GM23338 (cell line): ENCODE results near the gene SPCS1. TPM values are rescaled to one million over a fixed set of nuclear protein-coding genes. Genes with fewer than 3 reads are reported as not detected.

Experiments
- ATAC-seq: fragments of 200-7000 bp; cut with Tn5 transposase; 3 replicates; pipeline ENCODE4 v1.9.1; 2020
- DNase-seq: peaks from one replicate; pipeline ENCODE4 v3.0.0-alpha.2; 2015; ENCODE audit warnings: low spot score
- H2AFZ ChIP-seq: fragments of 200-600 bp; sonication (generic); 2 replicates; pipeline ENCODE4 v1.8.0; 2016; ENCODE audit warnings: antibody characterized with exemption, mild to moderate bottlenecking, moderate library complexity
- H3F3A ChIP-seq: fragments of 200-600 bp; sonication (generic); replicated peaks from 2 replicates; pipeline ENCODE4 v1.8.0; 2017; ENCODE audit warnings: antibody characterized with exemption, mixed run types, low read depth
- H3K27ac ChIP-seq: fragments of 200-600 bp; sonication (generic); 2 replicates; pipeline ENCODE4 v1.6.1; 2016; ENCODE audit warnings: low read depth
- H3K27me3 ChIP-seq: fragments of 200-600 bp; sonication (generic); 2 replicates; pipeline ENCODE4 v1.8.0; 2016; ENCODE audit warnings: mild to moderate bottlenecking, mixed run types, moderate library complexity; ENCODE audit not compliant: insufficient read depth
- H3K36me3 ChIP-seq: fragments of 200-600 bp; sonication (generic); 2 replicates; pipeline ENCODE4 v1.8.0; 2016; ENCODE audit warnings: mild to moderate bottlenecking; ENCODE audit not compliant: insufficient read depth
- H3K4me1 ChIP-seq: fragments of 200-600 bp; sonication (generic); 2 replicates; pipeline ENCODE4 v1.8.0; 2016; ENCODE audit warnings: mild to moderate bottlenecking, moderate library complexity; ENCODE audit not compliant: insufficient read depth
- H3K4me2 ChIP-seq: fragments of 200-600 bp; sonication (generic); 2 replicates; pipeline ENCODE4 v1.7.1; 2017; ENCODE audit warnings: mixed run types
- H3K4me3 ChIP-seq: fragments of 200-600 bp; sonication (generic); 2 replicates; pipeline ENCODE4 v1.6.1; 2016; ENCODE audit warnings: mixed run types
- H3K79me2 ChIP-seq: fragments of 200-600 bp; sonication (generic); replicated peaks from 2 replicates; pipeline ENCODE4 v1.8.0; 2017; ENCODE audit warnings: mild to moderate bottlenecking; ENCODE audit not compliant: insufficient read depth
- H3K9me2 ChIP-seq: fragments of 200-600 bp; sonication (generic); 2 replicates; pipeline ENCODE4 v1.8.0; 2017; ENCODE audit not compliant: insufficient read depth
- H4K20me1 ChIP-seq: fragments of 200-600 bp; sonication (generic); replicated peaks from 2 replicates; pipeline ENCODE4 v1.8.0; 2017; ENCODE audit warnings: mild to moderate bottlenecking; ENCODE audit not compliant: insufficient read depth
- H3K27ac Mint-ChIP-seq: 2 replicates; pipeline ENCODE4 v1.8.0; 2020; ENCODE audit warnings: inconsistent platforms, mild to moderate bottlenecking, moderate library complexity, mixed read lengths
- H3K27me3 Mint-ChIP-seq: 3 replicates; pipeline ENCODE4 v1.8.0; 2022; ENCODE audit warnings: low read depth, mild to moderate bottlenecking, moderate library complexity, mixed read lengths, inconsistent platforms; ENCODE audit not compliant: insufficient read depth, poor library complexity
- H3K36me3 Mint-ChIP-seq: 3 replicates; pipeline ENCODE4 v1.8.0; 2021; ENCODE audit warnings: low read depth, mild to moderate bottlenecking, inconsistent platforms, moderate library complexity, mixed read lengths
- H3K4me1 Mint-ChIP-seq: 3 replicates; pipeline ENCODE4 v1.8.0; 2020; ENCODE audit warnings: mild to moderate bottlenecking, inconsistent platforms, mixed read lengths
- H3K4me3 Mint-ChIP-seq: 3 replicates; pipeline ENCODE4 v1.8.0; 2021; ENCODE audit warnings: moderate library complexity, mild to moderate bottlenecking, inconsistent platforms, mixed read lengths
- H3K9me3 Mint-ChIP-seq: 3 replicates; pipeline ENCODE4 v1.8.0; 2020; ENCODE audit warnings: moderate library complexity, mild to moderate bottlenecking, inconsistent platforms, mixed read lengths
- CREB1 ChIP-seq: fragments of 250-450 bp; sonication (Bioruptor Pico); IDR thresholded peaks from 2 replicates; pipeline ENCODE4 v1.5.0; 2020; ENCODE audit warnings: low read depth, mild to moderate bottlenecking, moderate library complexity
- EZH2 ChIP-seq: fragments of 200-600 bp; sonication (generic); IDR thresholded peaks from one replicate; pipeline ENCODE4 v1.8.0; 2017; ENCODE audit warnings: antibody characterized with exemption, mild to moderate bottlenecking, low read depth; ENCODE audit not compliant: unreplicated experiment
- JUNB ChIP-seq: IDR thresholded peaks from one replicate; pipeline ENCODE4 v1.6.1; 2016; ENCODE audit warnings: antibody characterized with exemption; ENCODE audit not compliant: unreplicated experiment
- NANOG ChIP-seq: IDR thresholded peaks from 2 replicates; pipeline ENCODE4 v1.6.1; 2016; ENCODE audit warnings: antibody characterized with exemption, borderline replicate concordance
- STAT1 ChIP-seq: IDR thresholded peaks from one replicate; pipeline ENCODE4 v1.6.1; 2016; ENCODE audit warnings: antibody characterized with exemption; ENCODE audit not compliant: unreplicated experiment
- ZNF114 ChIP-seq: fragments of 250-450 bp; sonication (Bioruptor Pico); IDR thresholded peaks from 2 replicates; pipeline ENCODE4 v1.5.0; 2020; ENCODE audit warnings: mild to moderate bottlenecking, moderate library complexity
- polyA plus RNA-seq: library from polyadenylated mRNA; unstranded; fragments of >200 nt; fragmentation: Nextera tagmentation; extraction: Ambion mirVana; gene quantifications from 2 replicates; pipeline ENCODE4 v1.2.1, GENCODE V29; 2016
- total RNA-seq: library from RNA; depleted of rRNA; stranded (reverse); fragments of >200 nt; shearing (Covaris generic); gene quantifications from 2 replicates; pipeline ENCODE4 v1.2.3, GENCODE V29; 2014
- TF ChIP-seq, protein P1 (sequence below): fragments of 250-450 bp; sonication (Bioruptor Pico); IDR thresholded peaks from 2 replicates; pipeline ENCODE4 v1.5.0; 2020; ENCODE audit warnings: mild to moderate bottlenecking, moderate library complexity
- TF ChIP-seq, protein P2 (sequence below), 2 experiments: fragments of 200-600 bp in 1 of 2; sonication (generic) in 1 of 2; conservative IDR thresholded peaks; 2 replicates each; pipeline versions ENCODE4 v1.5.1 to v1.6.1; 2016 to 2017; ENCODE audit warnings: antibody characterized with exemption in 2 of 2, low read depth in 2 of 2, mild to moderate bottlenecking in 2 of 2, moderate library complexity in 1 of 2
- TF ChIP-seq, protein P3 (sequence below): IDR thresholded peaks from 2 replicates; pipeline ENCODE4 v1.6.1; 2016; ENCODE audit warnings: antibody characterized with exemption
- TF ChIP-seq, protein P4 (sequence below): IDR thresholded peaks from one replicate; pipeline ENCODE4 v1.6.1; 2018; ENCODE audit warnings: antibody characterized with exemption; ENCODE audit not compliant: unreplicated experiment

Gene SPCS1
- total and polyA plus RNA-seq, 2 experiments from 2014 or later, result 165 to 288 TPM

DNA sequence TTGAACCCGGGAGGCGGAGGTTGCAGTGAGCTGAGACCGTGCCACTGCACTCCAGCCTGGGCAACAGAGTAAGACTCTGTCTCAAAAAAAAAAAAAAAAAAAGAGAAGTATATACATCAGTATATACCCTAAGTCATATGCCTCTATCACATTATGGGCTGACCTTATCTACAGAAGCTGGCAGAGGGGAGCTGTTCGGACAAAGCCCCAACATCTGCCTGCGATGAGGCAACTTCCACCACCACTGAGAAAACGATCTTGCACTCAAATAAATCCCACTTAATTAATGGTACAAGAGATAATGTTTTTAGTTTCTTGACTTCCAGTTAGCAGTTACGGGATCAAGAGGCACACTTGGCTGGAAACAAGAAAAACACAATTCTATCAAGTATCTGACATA, 2.6 kb upstream of the SPCS1 start:
- no peaks in the 10 kb centered on the region for H3K27me3 ChIP-seq
- no peak for DNase-seq
- no peak overlapping the region for H3K27ac Mint-ChIP-seq
- no peak overlapping the region for H3K4me2 ChIP-seq
- H3K4me3 Mint-ChIP-seq, result no peak overlapping the region
- H3K4me1 Mint-ChIP-seq, result peaks cover 13% of the 10 kb centered on the region
- peaks cover 19% of the 10 kb centered on the region for H4K20me1 ChIP-seq
- no peaks in the 10 kb centered on the region for H3K9me3 Mint-ChIP-seq
- no peak for ATAC-seq
- H3K27ac ChIP-seq, result no peak overlapping the region
- H2AFZ ChIP-seq, result no peak overlapping the region
- H3K79me2 ChIP-seq, result peaks cover 50% of the 10 kb centered on the region
- peaks cover 14% of the 10 kb centered on the region for H3K36me3 ChIP-seq
- H3K36me3 Mint-ChIP-seq, result peaks cover 8% of the 10 kb centered on the region
- no peaks in the 10 kb centered on the region for H3K9me2 ChIP-seq
- no peak for TF ChIP-seq JUNB
- no peak for TF ChIP-seq CREB1 (CRISPR knock-in tag)
- TF ChIP-seq, protein P1, sequence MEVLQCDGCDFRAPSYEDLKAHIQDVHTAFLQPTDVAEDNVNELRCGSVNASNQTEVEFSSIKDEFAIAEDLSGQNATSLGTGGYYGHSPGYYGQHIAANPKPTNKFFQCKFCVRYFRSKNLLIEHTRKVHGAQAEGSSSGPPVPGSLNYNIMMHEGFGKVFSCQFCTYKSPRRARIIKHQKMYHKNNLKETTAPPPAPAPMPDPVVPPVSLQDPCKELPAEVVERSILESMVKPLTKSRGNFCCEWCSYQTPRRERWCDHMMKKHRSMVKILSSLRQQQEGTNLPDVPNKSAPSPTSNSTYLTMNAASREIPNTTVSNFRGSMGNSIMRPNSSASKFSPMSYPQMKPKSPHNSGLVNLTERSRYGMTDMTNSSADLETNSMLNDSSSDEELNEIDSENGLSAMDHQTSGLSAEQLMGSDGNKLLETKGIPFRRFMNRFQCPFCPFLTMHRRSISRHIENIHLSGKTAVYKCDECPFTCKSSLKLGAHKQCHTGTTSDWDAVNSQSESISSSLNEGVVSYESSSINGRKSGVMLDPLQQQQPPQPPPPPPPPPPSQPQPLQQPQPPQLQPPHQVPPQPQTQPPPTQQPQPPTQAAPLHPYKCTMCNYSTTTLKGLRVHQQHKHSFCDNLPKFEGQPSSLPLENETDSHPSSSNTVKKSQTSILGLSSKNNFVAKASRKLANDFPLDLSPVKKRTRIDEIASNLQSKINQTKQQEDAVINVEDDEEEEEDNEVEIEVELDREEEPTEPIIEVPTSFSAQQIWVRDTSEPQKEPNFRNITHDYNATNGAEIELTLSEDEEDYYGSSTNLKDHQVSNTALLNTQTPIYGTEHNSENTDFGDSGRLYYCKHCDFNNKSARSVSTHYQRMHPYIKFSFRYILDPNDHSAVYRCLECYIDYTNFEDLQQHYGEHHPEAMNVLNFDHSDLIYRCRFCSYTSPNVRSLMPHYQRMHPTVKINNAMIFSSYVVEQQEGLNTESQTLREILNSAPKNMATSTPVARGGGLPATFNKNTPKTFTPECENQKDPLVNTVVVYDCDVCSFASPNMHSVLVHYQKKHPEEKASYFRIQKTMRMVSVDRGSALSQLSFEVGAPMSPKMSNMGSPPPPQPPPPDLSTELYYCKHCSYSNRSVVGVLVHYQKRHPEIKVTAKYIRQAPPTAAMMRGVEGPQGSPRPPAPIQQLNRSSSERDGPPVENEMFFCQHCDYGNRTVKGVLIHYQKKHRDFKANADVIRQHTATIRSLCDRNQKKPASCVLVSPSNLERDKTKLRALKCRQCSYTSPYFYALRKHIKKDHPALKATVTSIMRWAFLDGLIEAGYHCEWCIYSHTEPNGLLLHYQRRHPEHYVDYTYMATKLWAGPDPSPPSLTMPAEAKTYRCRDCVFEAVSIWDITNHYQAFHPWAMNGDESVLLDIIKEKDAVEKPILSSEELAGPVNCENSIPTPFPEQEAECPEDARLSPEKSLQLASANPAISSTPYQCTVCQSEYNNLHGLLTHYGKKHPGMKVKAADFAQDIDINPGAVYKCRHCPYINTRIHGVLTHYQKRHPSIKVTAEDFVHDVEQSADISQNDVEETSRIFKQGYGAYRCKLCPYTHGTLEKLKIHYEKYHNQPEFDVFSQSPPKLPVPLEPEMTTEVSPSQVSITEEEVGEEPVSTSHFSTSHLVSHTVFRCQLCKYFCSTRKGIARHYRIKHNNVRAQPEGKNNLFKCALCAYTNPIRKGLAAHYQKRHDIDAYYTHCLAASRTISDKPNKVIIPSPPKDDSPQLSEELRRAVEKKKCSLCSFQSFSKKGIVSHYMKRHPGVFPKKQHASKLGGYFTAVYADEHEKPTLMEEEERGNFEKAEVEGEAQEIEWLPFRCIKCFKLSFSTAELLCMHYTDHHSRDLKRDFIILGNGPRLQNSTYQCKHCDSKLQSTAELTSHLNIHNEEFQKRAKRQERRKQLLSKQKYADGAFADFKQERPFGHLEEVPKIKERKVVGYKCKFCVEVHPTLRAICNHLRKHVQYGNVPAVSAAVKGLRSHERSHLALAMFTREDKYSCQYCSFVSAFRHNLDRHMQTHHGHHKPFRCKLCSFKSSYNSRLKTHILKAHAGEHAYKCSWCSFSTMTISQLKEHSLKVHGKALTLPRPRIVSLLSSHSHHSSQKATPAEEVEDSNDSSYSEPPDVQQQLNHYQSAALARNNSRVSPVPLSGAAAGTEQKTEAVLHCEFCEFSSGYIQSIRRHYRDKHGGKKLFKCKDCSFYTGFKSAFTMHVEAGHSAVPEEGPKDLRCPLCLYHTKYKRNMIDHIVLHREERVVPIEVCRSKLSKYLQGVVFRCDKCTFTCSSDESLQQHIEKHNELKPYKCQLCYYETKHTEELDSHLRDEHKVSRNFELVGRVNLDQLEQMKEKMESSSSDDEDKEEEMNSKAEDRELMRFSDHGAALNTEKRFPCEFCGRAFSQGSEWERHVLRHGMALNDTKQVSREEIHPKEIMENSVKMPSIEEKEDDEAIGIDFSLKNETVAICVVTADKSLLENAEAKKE (CRISPR knock-in tag), result no peak
- TF ChIP-seq, protein P2, sequence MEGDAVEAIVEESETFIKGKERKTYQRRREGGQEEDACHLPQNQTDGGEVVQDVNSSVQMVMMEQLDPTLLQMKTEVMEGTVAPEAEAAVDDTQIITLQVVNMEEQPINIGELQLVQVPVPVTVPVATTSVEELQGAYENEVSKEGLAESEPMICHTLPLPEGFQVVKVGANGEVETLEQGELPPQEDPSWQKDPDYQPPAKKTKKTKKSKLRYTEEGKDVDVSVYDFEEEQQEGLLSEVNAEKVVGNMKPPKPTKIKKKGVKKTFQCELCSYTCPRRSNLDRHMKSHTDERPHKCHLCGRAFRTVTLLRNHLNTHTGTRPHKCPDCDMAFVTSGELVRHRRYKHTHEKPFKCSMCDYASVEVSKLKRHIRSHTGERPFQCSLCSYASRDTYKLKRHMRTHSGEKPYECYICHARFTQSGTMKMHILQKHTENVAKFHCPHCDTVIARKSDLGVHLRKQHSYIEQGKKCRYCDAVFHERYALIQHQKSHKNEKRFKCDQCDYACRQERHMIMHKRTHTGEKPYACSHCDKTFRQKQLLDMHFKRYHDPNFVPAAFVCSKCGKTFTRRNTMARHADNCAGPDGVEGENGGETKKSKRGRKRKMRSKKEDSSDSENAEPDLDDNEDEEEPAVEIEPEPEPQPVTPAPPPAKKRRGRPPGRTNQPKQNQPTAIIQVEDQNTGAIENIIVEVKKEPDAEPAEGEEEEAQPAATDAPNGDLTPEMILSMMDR (conservative IDR thresholded peaks at IDR 0.05; ENCODE audit: low read depth in 2 of 2), result no peak
- TF ChIP-seq ZNF114 (CRISPR knock-in tag), result no peak
- no peak for TF ChIP-seq NANOG
- TF ChIP-seq EZH2, result no peak
- TF ChIP-seq, protein P3, sequence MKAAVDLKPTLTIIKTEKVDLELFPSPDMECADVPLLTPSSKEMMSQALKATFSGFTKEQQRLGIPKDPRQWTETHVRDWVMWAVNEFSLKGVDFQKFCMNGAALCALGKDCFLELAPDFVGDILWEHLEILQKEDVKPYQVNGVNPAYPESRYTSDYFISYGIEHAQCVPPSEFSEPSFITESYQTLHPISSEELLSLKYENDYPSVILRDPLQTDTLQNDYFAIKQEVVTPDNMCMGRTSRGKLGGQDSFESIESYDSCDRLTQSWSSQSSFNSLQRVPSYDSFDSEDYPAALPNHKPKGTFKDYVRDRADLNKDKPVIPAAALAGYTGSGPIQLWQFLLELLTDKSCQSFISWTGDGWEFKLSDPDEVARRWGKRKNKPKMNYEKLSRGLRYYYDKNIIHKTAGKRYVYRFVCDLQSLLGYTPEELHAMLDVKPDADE, result no peak
- no peak for TF ChIP-seq STAT1
- TF ChIP-seq, protein P4, sequence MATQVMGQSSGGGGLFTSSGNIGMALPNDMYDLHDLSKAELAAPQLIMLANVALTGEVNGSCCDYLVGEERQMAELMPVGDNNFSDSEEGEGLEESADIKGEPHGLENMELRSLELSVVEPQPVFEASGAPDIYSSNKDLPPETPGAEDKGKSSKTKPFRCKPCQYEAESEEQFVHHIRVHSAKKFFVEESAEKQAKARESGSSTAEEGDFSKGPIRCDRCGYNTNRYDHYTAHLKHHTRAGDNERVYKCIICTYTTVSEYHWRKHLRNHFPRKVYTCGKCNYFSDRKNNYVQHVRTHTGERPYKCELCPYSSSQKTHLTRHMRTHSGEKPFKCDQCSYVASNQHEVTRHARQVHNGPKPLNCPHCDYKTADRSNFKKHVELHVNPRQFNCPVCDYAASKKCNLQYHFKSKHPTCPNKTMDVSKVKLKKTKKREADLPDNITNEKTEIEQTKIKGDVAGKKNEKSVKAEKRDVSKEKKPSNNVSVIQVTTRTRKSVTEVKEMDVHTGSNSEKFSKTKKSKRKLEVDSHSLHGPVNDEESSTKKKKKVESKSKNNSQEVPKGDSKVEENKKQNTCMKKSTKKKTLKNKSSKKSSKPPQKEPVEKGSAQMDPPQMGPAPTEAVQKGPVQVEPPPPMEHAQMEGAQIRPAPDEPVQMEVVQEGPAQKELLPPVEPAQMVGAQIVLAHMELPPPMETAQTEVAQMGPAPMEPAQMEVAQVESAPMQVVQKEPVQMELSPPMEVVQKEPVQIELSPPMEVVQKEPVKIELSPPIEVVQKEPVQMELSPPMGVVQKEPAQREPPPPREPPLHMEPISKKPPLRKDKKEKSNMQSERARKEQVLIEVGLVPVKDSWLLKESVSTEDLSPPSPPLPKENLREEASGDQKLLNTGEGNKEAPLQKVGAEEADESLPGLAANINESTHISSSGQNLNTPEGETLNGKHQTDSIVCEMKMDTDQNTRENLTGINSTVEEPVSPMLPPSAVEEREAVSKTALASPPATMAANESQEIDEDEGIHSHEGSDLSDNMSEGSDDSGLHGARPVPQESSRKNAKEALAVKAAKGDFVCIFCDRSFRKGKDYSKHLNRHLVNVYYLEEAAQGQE, result no peak
- H3K4me1 ChIP-seq, result peaks cover 10% of the 10 kb centered on the region
- H3K4me3 ChIP-seq, result no peak overlapping the region
- peaks cover 3% of the 10 kb centered on the region; the same call in 1 of the 2 replicates for H3F3A ChIP-seq
- peaks cover 16% of the 10 kb centered on the region for H3K27me3 Mint-ChIP-seq
